Upper lobe of right lung (tissue), 1 donor: ENCODE measurements around the gene HDAC4. TPM values are rescaled to one million over a fixed set of nuclear protein-coding genes. Genes with fewer than 3 reads are reported as not detected.

Experiments used
- ATAC-seq: fragments of 200-7000 bp; cut with Tn5 transposase; one replicate; pipeline ENCODE4 v1.9.1; 2020; ENCODE audit warnings: mild to moderate bottlenecking, moderate library complexity
- DNase-seq: peaks from one replicate; pipeline ENCODE4 v3.0.0-alpha.2; 2020
- H3K27ac ChIP-seq: fragments of 200-600 bp; one replicate; pipeline ENCODE4 v1.8.0; 2022
- H3K27me3 ChIP-seq: fragments of 200-600 bp; one replicate; pipeline ENCODE4 v1.8.0; 2022; ENCODE audit warnings: mild to moderate bottlenecking
- H3K36me3 ChIP-seq: fragments of 200-600 bp; one replicate; pipeline ENCODE4 v1.8.0; 2022
- H3K4me1 ChIP-seq: fragments of 200-600 bp; one replicate; pipeline ENCODE4 v1.8.0; 2022
- H3K4me3 ChIP-seq: fragments of 200-600 bp; one replicate; pipeline ENCODE4 v1.8.0; 2022; ENCODE audit warnings: mild to moderate bottlenecking
- H3K9me3 ChIP-seq: fragments of 200-600 bp; one replicate; pipeline ENCODE4 v1.8.0; 2022
- intact Hi-C: fragments of 100-400 bp; cut with DNase I; formaldehyde crosslinking; loops from one replicate; pipeline ENCODE4 v1.11.0; 2022
- total RNA-seq: library from RNA; stranded (reverse); fragmentation: NEBNext Ultra II Directional; extraction: Animal tissue kit (Norgen Biotek cat#: 25700); gene quantifications from one replicate; pipeline ENCODE4 v1.2.1, GENCODE V29; 2021
- TF ChIP-seq, protein P1 (sequence below): fragments of 200-600 bp; IDR thresholded peaks from one replicate; pipeline ENCODE4 v1.8.0; 2022; ENCODE audit warnings: antibody characterized with exemption
- donor health status: DM: no; HTN: yes; CAD: no; lungs with severe emphysema.

The HDAC4 gene
- total RNA-seq, 1 donor from 2014 or later = 44.1 TPM

DNA sequence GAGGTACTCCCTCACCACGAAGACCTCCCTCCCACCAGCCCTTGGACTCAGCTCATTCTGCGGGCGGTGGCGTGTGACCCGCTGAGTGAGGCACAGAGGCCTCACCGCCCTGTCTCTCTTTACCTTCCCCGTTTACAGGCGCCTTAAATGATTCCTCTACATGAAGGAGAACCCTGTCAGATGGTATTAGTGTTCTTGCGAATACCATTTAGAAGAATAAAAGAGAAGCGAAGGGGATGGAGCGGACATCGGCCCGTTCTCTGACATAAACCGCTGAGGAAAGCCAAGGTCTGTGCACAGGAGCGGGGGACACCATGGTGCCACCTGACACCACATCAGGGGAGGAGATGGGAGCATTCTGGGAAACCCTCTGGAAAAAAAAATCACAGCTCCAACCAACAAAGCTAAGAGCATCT is 179.8 kb downstream of the HDAC4 start:
- Histone ChIP-seq H3K4me3 (no peak overlapping the region), H3K4me1 (peaks cover 61% of the 10 kb centered on the region), H3K27me3 (no peaks in the 10 kb centered on the region), H3K9me3 (no peaks in the 10 kb centered on the region), H3K36me3 (no peaks in the 10 kb centered on the region), H3K27ac (peak overlapping the region; percentile 89)
- DNase-seq (no peak), ATAC-seq (no peak)
- TF ChIP-seq, protein P1, sequence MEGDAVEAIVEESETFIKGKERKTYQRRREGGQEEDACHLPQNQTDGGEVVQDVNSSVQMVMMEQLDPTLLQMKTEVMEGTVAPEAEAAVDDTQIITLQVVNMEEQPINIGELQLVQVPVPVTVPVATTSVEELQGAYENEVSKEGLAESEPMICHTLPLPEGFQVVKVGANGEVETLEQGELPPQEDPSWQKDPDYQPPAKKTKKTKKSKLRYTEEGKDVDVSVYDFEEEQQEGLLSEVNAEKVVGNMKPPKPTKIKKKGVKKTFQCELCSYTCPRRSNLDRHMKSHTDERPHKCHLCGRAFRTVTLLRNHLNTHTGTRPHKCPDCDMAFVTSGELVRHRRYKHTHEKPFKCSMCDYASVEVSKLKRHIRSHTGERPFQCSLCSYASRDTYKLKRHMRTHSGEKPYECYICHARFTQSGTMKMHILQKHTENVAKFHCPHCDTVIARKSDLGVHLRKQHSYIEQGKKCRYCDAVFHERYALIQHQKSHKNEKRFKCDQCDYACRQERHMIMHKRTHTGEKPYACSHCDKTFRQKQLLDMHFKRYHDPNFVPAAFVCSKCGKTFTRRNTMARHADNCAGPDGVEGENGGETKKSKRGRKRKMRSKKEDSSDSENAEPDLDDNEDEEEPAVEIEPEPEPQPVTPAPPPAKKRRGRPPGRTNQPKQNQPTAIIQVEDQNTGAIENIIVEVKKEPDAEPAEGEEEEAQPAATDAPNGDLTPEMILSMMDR = no peak
- intact Hi-C loops = no loop called here

DNA sequence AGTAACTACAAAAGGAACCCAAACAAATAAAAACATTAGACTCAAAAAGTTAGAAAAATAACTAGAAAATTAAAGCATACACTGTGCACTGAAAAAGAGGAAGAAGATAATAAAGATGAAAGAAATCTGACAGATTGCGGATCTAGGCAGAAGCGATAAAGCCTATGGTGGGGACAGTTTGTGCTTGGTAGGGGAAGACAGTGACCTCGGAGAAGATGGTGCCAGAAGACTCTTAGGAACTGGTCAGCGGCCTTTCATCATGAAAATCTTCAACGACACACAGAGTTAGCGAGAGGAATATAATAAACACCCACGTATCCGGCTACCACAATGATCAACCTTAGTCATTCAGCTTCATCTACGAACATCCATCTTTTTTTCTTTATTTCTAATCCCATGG is 180.5 kb downstream of the HDAC4 start:
- Histone ChIP-seq H3K4me3 (no peak overlapping the region), H3K27ac (peak overlapping the region; percentile 89), H3K9me3 (no peaks in the 10 kb centered on the region), H3K4me1 (peaks cover 55% of the 10 kb centered on the region), H3K27me3 (no peaks in the 10 kb centered on the region), H3K36me3 (no peaks in the 10 kb centered on the region)
- ATAC-seq = no peak
- intact Hi-C loops = no loop called here
- DNase-seq = no peak
- TF ChIP-seq, protein P1 = no peak

- ATAC-seq = peak; percentile 13
- peak; percentile 46 for DNase-seq
- Histone ChIP-seq H3K36me3 (no peaks in the 10 kb centered on the region), H3K27me3 (no peaks in the 10 kb centered on the region), H3K27ac (no peak overlapping the region), H3K4me3 (no peak overlapping the region), H3K9me3 (no peaks in the 10 kb centered on the region), H3K4me1 (peaks cover 30% of the 10 kb centered on the region)
- intact Hi-C loops = no loop called here
- TF ChIP-seq, protein P1 = no peak
Observed at GRCh38 chr2:239216614-239217273, 184.1 kb downstream of the HDAC4 start.

GRCh38 chr2:239215988-239216613 is 184.7 kb downstream of the HDAC4 start:
- DNase-seq (no peak), ATAC-seq (no peak)
- Histone ChIP-seq H3K36me3 (no peaks in the 10 kb centered on the region), H3K4me3 (no peak overlapping the region), H3K9me3 (no peaks in the 10 kb centered on the region), H3K27ac (no peak overlapping the region), H3K27me3 (no peaks in the 10 kb centered on the region), H3K4me1 (peaks cover 28% of the 10 kb centered on the region)
- TF ChIP-seq, protein P1 = no peak
- intact Hi-C loops = no loop called here

DNA sequence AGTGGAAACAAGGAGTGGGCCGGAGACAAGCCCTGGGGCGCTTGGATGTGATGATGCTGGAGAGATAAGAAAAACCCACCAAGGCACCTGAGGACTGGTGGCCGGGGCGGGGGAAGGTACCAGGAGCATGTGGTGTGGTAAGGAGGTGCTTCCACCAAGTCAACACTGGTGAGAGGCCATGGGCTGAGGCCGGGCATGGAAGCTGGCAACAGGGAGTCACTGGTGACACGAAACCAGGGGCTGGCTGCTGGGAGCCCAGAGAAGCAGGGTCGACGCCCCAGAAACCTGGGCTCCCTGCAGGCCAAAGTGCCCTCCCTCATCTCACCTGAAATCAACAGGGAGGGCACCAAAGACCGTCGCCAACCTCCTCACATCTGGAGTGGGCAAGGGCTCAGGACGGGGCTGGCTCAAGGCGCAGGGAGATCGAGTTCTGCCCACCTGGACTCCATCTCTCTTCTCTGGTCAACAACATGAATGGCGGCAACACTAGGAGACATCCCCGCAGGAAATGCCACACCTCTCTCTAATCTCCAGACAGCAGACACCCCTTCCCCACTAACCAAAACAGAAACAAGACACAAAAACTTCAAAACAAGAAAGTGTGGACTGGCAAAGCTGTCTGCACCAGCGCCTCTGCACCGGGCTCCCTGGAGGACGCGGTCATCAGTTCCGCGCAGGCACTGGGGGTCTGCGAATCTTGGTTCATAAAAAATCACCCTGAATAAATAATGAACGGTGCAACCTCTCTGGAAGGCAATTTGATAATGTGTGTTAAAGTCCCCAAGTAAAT is 185.5 kb downstream of the HDAC4 start:
- TF ChIP-seq, protein P1 = no peak
- peaks cover 22% of the 10 kb centered on the region for H3K4me1 ChIP-seq

More for the DNA sequence above, 185.5 kb downstream of the HDAC4 start:
- intact Hi-C loops = no loop called here
- Histone ChIP-seq H3K27ac (no peak overlapping the region), H3K9me3 (no peaks in the 10 kb centered on the region), H3K4me3 (no peak overlapping the region), H3K27me3 (no peaks in the 10 kb centered on the region), H3K36me3 (no peaks in the 10 kb centered on the region)
- ATAC-seq = no peak
- DNase-seq = no peak
